ENCODE results near the gene EIF4E2. TPM values are rescaled to one million over a fixed set of nuclear protein-coding genes. Genes with fewer than 3 reads are reported as not detected.

The EIF4E2 gene
- total RNA-seq, 4 donors from 2014 or later: 34.7 to 81.3 (median 58.0) TPM

- H3K4me3 ChIP-seq: no peak overlapping the region
- no peak overlapping the region for H3K27ac ChIP-seq
- intact Hi-C loops (cut with DNase I): no loop called here
- no peaks in the 10 kb centered on the region for H3K36me3 ChIP-seq
- WGBS, 2 donors: 70 to 71% methylated on average over 4 of the region's 7 CpGs
- TF ChIP-seq POLR2A (IDR thresholded peaks at IDR 0.05): no peak
- no peak for DNase-seq
- peaks cover 0 to 6% (median 5%) of the 10 kb centered on the region in 3 donors for H3K4me1 ChIP-seq
- no peaks in the 10 kb centered on the region for H3K9me3 ChIP-seq
- peaks cover 0 to 87% (median 6%) of the 10 kb centered on the region in 4 donors for H3K27me3 ChIP-seq
These were observed 42.2 kb upstream of the EIF4E2 start for GRCh38 chr2:232508251-232508650.

DNA sequence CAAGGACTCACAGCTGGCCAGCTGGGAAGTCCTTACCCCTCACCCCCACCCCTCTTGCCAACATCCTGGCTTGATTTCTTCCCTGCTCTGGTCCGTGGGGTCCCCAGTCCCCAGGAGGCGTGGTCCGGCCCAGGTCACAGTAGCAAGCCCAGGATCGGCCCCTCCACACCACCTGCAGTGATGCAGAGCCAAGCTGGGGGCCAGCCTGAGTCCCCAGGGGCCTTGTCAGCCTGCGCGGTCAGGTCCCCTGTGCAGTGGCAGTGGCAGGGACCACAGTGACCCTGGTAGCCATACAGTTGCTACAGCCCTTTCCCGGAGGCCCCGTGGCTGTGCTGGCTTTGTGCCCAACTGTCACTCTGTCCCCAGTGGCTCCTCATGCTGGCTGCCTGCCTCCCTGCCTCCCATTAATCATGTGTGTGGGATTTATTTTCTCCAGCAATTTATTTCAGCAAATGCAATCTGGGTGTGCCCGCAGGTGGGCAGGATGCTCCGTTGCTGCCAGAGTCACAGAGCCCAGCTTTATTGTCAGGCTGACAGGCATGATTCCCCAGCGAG, 39.1 kb upstream of the EIF4E2 start:
- H3K27me3 ChIP-seq: peaks cover 0 to 70% (median 0%) of the 10 kb centered on the region in 4 donors
- no peak for DNase-seq
- no peaks in the 10 kb centered on the region for H3K36me3 ChIP-seq
- H3K4me1 ChIP-seq: no peaks in the 10 kb centered on the region
- no peaks in the 10 kb centered on the region for H3K9me3 ChIP-seq
- intact Hi-C loops (cut with DNase I): no loop called here
- TF ChIP-seq POLR2A (IDR thresholded peaks at IDR 0.05): no peak
- TF ChIP-seq, protein P1, sequence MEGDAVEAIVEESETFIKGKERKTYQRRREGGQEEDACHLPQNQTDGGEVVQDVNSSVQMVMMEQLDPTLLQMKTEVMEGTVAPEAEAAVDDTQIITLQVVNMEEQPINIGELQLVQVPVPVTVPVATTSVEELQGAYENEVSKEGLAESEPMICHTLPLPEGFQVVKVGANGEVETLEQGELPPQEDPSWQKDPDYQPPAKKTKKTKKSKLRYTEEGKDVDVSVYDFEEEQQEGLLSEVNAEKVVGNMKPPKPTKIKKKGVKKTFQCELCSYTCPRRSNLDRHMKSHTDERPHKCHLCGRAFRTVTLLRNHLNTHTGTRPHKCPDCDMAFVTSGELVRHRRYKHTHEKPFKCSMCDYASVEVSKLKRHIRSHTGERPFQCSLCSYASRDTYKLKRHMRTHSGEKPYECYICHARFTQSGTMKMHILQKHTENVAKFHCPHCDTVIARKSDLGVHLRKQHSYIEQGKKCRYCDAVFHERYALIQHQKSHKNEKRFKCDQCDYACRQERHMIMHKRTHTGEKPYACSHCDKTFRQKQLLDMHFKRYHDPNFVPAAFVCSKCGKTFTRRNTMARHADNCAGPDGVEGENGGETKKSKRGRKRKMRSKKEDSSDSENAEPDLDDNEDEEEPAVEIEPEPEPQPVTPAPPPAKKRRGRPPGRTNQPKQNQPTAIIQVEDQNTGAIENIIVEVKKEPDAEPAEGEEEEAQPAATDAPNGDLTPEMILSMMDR (IDR thresholded peaks at IDR 0.05): no peak
- H3K27ac ChIP-seq: no peak overlapping the region
- WGBS, 2 donors: 30% methylated on average over 3 of the region's 11 CpGs; no CpG with 5 or more reads in 1 of the 2 donors
- no peak overlapping the region for H3K4me3 ChIP-seq

DNA sequence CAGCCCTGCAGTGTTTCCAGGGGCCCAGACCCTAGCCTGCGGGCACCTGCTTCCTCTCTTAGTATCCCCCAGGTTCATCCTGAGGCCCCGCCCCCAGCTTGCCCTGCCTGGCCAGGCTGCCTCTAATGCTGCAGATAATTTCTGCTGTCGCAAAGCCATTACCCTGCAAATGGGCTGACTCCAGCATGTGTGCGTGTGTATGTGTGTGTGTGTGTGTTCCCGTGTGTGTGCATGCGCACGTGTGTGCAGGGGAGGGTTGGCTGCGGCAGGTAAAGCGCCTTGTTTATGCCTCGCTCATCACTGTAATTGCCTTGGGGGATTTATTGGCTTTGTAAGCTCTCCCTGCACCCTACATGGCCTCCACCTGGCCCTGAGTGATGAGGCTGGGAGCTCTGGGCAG, 37.9 kb upstream of the EIF4E2 start:
- H3K27ac ChIP-seq: no peak overlapping the region
- 73 to 82% methylated on average over 5 to 10 of the region's 10 CpGs for WGBS, 2 donors
- TF ChIP-seq POLR2A (IDR thresholded peaks at IDR 0.05): no peak
- TF ChIP-seq, protein P1 (IDR thresholded peaks at IDR 0.05): no peak
- no peak for DNase-seq
- H3K9me3 ChIP-seq: no peaks in the 10 kb centered on the region
- intact Hi-C loops (cut with DNase I): no loop called here
- H3K4me3 ChIP-seq: no peak overlapping the region
- H3K4me1 ChIP-seq: no peaks in the 10 kb centered on the region
- no peaks in the 10 kb centered on the region for H3K36me3 ChIP-seq
- H3K27me3 ChIP-seq: peaks cover 0 to 59% (median 0%) of the 10 kb centered on the region in 4 donors

DNA sequence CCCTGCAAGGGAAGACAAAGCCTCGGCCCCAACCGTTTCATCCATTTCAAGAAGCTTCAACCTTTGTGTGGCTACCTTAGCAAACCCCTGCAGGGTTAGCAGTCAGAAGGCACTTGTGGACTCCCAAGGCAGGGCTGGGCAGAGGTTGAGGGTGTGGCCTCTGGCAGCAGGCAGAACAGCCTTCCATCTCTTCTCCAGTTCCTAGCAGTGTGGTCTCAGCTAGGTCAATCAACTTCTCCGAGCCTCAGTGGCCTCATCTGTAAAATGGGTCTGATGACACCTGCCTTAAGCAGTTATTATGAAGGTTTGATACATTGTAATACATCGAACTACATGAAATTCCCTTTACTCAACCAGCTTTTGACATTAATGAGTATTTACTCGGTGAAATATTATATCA, 37.1 kb upstream of the EIF4E2 start:
- 69% methylated on average over 5 of the region's 5 CpGs for WGBS, 2 donors

DNA sequence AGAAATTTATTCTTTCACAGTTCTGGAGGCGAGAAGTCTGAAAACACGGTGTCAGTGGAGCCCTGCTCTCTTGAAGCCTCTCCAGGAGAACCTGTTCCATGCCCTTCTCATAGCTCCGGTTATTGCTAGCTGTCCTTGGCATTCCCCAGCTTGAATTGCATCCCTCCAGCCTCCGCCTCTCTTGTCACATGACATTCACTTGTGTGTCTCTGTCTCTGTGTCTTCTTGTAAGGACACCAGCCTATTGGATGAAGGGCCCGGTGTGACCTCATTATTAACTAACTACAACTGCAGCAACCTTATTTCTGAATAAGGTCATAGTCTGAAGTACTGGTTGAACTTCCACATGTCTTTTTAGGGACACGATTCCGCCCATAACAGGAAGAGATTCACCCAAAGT, 34.9 kb upstream of the EIF4E2 start:
- Histone ChIP-seq H3K27me3 (peaks cover 0 to 65% (median 0%) of the 10 kb centered on the region in 4 donors), H3K36me3 (no peaks in the 10 kb centered on the region), H3K27ac (no peak overlapping the region), H3K9me3 (no peaks in the 10 kb centered on the region), H3K4me1 (no peaks in the 10 kb centered on the region), H3K4me3 (no peak overlapping the region)
- intact Hi-C loops (cut with DNase I): no loop called here
- no peak for TF ChIP-seq POLR2A (IDR thresholded peaks at IDR 0.05)
- TF ChIP-seq, protein P1 (IDR thresholded peaks at IDR 0.05): no peak
- 85 to 92% methylated on average over 6 to 7 of the region's 7 CpGs for WGBS, 2 donors
- DNase-seq: no peak

More for the DNA sequence above, 37.1 kb upstream of the EIF4E2 start:
- no peak overlapping the region for H3K4me3 ChIP-seq
- intact Hi-C loops (cut with DNase I): no loop called here
- no peaks in the 10 kb centered on the region for H3K9me3 ChIP-seq
- no peak for DNase-seq
- TF ChIP-seq POLR2A (IDR thresholded peaks at IDR 0.05): no peak
- TF ChIP-seq, protein P1 (IDR thresholded peaks at IDR 0.05): no peak
- peaks cover 0 to 55% (median 0%) of the 10 kb centered on the region in 4 donors for H3K27me3 ChIP-seq
- no peaks in the 10 kb centered on the region for H3K36me3 ChIP-seq
- H3K4me1 ChIP-seq: no peaks in the 10 kb centered on the region
- H3K27ac ChIP-seq: no peak overlapping the region

Data from esophagus squamous epithelium (tissue), 5 donors.